Activated CD4-positive, alpha-beta T cell treated with anti-CD3 and anti-CD28 coated beads, Interleukin-2, amount 50 U/mL, for 48 hours (primary cell): Measurements from ENCODE around the gene MORC2.

Experiments
- DNase-seq, 2 experiments: peaks; one replicate each; pipeline ENCODE4 v3.0.0-alpha.2; 2020

MORC2 gene

DNA sequence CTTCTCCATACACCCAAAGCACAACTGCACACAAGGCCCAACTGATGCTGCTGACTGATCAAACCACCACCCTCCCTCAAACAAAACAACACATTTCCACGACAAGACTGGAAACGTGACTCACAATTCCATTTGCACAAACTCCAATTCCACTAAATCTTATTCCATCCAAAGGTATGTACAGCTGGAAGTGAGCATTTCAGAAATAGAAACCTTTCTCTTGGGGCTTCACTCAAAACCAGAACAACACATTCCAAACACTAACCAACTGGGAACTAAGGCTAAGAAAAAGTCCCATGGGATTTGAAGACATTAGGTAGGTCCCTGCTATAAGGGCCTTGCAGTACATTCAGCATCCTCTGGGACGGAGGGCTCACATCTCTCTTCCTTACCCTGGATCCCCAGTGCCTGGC is 19.6 kb downstream of the MORC2 start:
- no peak for DNase-seq

DNA sequence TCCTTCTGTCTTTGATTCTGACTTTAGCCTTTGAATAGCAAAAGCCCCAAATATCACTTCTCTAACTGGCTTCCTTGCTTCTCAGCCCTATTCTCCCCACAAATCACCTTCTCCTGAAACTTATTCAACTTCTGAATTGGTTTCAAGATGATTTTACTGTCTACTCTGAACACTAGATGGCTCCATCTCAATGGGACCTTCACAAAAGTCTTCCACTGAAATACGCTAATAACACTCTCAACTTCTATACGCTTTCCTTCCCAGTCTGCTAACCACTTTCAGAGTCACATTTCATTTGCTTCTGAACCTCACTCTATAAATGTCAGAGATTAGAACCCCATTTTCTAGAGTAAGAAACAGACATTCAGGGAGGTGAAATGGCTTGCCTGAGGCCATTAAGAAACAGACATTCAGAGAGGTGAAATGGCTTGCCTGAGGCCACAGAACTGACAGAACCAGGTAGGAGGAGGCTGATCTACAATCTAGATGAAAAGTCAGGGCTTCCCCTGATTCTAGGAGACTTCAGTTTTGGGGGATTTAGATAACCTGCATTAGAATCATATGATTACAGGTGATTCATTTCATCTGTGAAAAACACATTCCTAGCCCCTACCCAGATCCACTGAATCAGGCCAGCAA is 20.6 kb downstream of the MORC2 start:
- DNase-seq: no peak

DNA sequence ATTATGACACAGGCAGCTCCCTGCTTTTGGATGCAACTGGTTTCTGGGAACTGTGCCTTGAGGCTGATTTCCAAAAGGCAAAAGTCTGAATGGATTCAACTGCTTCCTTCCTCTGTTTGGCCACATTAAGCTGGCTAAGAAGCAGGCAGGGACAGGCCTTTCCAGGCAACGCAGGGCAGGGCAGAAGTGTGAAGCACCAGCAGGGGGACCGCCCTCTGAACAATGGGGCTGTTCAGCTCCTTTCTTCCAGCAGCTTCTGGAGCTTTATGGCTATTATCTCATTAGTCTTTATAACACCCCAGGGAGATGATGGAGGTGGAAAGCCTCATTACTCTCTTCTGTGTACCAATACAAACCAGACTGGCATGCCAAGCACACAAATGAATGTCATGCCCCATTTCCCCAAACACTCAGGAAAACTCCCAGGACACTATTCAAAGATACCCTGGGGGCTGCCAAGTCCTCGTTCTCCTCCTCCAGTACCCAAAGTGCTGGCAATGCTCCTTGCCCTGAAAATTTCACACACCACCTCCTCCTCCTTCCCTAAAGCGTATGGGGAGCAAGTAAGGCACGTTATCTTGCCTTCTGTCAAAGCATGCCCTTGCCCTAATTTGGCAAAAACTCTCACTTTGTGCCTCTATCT is 21.3 kb downstream of the MORC2 start:
- no peak for DNase-seq

DNA sequence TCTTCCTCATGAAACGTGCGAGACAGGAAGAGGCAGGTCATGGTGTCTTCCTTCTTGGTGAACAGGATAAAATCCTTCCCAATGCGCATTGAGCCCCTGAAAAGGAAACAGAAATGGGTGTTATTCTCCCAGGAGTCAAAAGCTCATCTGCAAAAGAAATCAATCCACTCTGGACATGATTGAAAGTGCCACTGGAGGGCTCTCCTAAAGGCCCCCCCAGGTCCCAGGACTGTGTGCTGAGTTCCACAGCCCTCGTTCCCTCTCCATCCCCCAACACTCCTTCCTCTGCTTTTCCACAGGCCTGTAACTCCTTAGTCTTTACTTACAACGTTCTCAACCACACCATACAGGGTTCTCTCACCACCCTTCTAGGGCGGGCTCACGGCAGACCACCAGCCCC is 22.2 kb downstream of the MORC2 start:
- DNase-seq: no peak

DNA sequence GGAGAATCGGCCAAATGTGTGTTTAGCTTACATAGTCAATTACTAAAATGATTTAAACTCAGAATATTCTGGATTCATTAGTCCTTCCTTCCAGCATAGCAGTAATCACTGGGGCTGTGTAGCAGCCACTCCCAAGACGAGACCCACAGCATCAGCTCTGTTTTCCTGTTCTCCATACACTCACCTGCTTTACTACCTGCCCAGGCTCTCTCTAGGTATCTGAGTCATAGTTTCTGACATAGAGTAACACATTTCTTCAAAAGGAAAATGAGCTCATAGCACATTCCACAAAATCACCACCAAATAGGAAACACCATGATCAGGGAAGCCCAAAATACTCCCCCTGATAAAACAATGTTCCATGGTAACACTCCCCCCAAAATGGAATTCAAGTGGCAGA is 22.9 kb downstream of the MORC2 start:
- no peak for DNase-seq

DNA sequence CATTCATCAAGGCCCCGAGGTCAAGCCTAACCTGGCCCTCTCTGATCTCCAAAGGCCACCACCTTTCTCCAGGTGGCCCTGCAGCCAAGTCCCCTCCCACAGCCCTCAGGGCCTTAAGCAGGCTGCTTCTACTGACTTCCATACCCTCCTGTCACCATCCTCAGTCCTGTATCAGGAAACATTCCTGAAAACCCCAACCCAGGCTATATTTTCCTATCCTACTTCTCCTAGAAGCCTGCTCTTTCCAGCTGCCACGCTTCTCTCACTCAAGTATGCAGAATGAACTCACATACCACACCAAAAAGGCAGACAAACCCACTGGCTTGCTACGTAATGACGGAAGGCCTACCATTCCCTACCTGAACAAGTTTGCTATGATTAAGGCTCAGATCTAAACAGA is 23.6 kb downstream of the MORC2 start:
- DNase-seq: no peak

DNA sequence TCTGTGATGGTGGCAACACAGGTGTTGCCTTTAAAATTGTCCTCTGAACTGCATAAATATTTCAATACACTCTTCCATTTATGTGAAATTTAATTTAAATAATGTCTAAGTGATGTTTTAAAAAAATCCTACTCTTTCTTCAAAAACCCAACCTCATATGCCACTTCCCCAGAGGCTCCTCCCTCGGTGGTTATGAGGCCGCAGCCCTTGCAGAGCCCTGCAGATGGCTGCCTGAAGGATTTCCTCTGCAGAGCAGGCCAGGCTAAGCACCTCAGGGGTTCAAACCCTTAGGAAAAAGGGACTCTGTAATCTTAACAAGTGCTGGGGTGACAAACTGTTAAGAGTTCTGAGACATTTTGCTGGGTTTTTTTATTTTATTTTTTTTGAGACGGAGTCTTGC is 25.2 kb downstream of the MORC2 start:
- DNase-seq: peak in 1 of 2 experiments; percentile 30

DNA sequence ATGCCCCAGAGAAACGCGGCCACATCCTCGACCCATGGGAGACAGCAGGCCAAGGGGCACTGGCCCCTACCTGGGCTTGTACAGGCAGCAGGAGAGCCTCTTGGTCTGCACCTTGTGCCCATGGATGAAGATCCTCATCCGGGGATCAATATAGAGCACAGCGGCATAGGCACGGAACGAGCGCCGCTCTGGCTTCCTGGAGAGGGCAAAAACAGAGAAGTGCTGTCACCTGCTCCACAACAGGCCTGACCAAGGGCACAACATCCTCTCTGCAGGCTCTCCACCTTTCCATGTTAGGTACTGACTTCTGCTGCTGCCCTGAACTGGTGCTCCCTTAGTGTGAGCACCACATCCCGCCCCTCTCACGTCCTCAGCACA is 27.2 kb downstream of the MORC2 start:
- no peak for DNase-seq

DNA sequence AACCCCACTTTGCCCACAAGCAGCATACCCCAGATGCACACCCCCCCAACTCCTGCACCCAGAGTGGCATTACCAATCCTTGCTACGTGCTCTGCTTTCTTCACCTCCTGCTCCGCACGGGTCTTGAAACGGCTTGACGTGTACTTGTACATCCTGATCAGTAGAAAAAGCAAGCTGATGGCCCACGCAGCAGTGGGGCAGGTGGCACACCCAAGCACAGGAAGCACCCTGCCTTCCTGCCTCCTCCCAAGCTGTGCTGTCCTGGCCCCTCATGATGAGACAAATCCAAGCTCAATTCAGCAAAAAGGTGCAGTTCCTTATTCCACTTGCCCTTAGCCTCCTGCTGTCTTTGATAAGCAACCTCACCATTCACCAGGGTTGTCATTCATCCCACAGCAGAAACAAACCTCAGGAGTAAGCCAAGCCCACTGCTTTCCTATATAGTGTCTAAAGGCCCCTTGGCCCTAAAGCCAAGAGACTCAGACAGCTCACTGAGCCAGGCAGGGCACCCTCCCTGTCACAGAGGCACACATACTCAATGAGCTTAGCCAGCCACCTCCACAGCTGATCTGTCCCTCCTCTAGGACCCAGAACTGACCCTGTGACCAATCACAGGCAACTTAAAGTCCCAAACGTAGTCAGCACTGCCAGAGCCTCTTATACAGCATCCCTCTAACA is 27.8 kb downstream of the MORC2 start:
- DNase-seq: peak; percentile 47 to 53

DNA sequence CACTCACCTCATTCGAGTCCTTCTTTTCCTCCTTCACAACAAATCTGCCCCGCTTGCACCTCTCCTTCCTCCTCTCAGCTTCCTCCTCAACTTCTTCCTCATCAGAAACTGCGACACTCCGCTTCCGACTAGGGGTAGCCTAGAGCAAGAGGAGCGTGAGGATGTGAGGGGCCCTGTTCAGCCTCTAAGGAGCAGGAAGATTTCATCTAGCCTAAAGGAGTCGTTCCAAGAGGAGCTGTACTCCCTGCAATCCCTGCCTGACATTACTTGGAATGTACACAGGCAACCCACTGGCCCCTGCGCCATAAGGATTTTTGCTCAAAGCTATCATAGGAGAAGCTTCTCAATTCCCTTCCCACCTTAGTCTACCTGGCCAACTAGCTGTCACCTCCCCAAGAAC is 34.5 kb downstream of the MORC2 start:
- no peak for DNase-seq

DNA sequence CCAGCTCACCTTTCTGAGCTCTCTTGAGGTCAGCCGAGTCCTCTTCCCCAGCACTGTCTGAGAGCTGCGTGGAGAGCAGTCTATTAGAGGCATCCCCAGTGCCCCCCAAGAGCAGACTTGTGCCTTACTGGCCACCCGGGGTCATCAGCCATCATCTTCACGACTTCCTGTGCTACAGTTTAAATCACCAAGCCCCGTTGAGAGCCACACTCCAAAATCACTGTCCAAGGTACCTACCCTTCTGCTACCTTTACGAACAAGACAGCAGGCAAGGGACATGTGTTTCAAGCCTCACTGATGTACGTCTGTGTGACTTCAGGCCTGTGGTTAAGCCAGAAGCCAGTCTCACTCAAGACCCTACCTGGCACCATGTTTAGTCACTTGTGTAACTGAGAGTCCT is 35.1 kb downstream of the MORC2 start:
- no peak for DNase-seq

DNA sequence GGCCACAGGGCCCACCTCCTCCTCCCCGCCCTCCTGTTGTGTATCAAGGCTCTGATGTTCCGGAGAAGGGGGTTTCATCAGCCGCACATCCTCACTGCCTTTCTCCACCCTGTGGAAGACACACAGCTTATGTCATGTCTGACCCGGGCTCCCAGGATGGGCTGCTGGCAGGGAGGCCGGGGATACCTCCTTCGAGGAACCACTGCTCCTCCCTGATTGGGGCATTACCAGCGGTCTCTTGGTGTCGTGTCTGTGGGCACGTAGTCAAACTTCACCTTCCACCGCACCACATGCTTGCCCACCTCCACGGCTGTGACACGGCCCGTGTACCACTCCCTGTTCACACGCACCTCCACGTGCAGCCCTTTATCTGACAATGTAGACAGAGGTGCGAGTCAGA is 35.9 kb downstream of the MORC2 start:
- no peak for DNase-seq

DNA sequence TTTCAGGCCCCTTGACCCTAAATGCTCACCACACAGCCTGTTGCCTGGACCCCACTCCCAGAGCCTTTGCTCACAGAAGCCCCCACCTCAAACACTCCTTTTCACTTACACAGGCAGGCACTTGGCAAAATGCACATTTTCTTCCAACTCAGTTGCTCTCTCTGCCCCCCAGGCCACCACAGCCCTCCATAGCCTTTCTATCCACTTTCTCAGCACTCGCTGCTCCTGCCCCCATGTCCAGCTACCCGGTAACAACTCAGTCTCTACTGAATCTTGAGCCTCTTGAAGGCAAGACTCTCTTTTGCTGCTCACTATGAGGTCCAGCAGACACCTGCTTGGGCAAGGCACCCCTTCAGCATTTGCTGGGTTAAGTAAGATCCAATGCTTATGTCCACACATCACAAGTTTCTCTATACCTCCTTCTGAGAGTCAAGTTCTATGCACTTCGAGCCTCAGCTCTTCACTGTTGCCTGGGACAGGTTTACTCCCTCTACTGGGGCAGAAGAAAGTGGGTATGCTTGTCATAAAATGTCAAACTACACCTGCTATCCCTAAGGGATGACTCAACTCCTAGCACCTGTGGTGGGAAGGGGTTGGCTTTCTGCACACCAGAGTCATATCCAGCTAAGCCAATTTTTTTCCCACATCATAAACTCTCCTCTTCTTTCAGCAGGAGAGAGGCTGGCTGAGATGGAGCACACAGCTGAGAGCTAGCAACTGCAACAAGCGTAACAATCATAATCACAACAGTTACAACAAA is 36.9 kb downstream of the MORC2 start:
- DNase-seq: no peak

DNA sequence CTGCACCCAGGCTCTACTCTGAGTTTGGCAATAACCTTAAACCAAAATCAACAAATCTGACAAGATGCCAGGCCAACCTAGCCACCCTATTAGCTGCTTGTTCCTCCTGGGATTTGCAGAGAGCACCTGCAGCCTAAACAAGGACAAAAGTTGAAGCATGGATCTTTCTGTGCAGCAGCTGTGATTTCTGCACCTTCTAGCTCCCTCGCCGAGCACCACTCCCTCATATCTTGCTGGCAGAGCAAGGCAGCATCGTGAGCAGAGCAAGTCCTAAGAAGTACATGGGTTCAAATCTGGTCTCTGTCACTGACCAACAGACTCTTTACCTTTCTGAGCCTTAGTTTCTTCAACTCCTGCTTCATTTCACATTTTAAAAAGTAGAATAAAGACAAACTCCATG is 38.3 kb downstream of the MORC2 start:
- no peak for DNase-seq

DNA sequence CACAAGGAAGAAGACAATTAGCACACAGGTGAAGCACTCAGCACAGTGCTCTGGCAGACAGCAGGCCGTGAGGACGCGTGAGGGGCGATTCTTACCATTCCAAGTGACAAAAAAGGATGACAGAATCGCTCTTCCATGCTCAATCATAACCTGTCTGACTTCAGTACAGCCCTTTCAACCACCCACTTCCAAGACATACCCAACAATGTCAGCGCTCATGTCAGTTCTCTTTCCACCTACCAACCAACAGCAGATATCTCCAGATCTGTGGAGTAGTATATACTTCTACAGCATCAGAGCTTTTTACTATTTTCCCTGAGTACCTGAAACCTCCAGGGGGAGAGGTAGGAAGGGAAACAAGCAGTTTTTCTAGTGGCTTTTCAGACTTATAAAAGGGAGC is 40.2 kb downstream of the MORC2 start:
- no peak for DNase-seq

DNA sequence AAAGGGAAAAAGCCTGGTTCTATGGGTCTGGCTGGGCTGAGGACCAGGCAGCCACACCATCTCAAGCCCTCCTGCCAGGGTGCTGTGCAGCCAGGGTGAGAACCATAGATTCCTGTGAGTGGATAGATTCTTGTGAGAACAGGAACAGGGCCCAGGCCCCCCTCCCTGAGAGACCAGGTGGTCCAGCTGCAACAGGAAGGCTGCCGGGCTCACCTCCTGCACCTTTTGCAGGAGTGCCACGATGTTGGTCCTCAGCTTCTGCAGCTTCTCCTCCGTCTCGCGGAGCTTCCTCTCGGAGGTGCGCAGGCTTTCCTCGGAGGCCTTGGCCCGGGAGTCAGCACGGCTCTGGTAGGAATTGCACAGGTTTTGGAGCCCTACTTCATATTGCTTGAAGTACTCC is 40.8 kb downstream of the MORC2 start:
- DNase-seq: no peak

DNA sequence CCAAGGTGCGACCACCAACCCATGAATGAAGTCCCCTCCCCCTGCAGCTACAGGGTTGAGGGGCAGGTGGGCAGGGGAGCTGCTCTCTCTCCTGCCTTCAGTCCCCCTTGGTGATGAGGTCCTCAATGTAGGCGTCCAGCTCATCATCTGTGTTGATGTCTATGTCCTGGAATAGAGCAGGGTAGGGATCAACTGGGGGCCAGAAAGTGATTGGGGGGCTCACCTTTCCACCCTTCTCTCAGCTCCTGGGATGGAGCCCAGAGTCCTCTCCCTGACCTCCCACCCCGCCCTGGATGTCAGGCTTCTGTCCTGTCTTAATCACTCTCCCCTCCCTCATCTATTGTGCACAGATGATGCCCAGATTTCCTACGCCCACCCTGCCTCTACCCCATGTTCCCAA is 41.9 kb downstream of the MORC2 start:
- no peak for DNase-seq

DNA sequence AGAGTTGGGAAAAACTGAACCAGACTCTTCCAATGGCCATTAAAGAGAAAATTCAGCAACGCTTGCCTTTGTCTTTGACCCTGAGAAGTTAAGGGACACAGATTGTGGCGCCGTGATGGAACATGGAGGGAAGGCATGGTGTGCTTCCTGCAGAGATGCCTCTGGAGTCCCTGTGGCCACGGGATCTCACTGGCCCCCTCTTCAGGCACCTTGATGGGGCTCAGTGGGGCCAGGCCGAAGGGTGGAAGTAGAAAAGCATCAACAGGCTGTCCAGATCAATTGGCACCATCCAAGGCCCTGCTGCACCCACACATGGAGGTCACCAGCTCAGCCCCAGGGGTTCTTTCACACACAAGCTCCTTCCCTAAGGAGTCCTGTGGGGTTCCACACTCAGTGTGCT is 42.9 kb downstream of the MORC2 start:
- no peak for DNase-seq

DNA sequence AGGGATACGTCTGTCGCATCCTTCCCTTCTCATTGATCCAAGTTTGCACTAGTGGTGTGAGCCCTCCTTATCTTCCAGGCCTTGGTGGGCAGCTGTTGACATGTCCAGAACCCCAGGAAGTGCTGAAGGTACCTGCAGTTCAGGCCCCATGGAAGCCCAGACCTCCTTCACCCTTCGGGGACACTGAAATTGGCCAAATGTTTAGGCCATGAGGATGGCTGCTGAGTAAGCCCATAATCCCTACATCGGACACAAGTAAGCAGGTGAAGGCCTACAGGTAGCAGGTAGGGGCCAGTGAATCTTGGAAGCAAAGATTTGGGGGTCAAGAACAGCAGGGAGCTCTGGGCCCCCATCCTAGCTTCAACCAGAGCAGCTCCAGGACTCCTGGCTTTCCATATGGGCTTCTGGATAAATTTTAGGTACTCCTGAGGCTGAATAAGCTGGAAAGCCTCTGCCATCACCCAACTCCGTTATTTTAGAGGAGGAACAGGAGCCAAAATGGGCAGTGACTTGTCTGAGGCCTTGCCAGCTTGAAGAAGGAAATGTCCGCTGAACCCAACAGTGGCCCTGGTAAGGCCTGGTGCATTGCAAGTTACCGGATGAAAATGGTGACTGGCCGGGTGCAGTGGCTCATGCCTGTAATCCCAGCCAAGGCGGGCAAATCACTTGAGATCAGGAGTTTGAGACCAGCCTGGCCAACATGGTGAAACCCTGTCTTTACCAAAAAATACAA is 45.2 kb downstream of the MORC2 start:
- no peak for DNase-seq

DNA sequence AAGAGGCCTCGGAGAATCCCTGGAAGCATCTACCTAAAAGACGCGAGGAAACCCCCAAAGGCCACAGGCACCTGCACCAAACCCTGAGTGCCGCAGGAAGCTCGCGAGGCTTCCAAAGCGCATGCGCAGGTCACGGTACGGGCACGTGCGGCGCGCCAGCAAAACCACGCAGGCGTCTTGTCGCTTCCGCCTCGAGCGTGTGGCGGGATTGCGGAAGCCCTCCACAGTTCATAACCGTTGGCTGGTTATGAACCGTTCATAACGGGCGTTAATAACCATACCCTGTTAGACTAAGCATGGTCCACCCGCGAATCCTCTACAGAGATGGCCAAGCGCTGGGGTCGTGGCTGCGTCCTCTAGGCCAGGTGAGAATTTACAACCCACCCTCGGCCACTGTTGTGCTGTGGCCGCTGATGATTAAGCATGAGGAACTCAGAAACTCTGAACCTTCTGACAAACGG is 46.4 kb downstream of the MORC2 start:
- peak; percentile 68 to 75 for DNase-seq

DNA sequence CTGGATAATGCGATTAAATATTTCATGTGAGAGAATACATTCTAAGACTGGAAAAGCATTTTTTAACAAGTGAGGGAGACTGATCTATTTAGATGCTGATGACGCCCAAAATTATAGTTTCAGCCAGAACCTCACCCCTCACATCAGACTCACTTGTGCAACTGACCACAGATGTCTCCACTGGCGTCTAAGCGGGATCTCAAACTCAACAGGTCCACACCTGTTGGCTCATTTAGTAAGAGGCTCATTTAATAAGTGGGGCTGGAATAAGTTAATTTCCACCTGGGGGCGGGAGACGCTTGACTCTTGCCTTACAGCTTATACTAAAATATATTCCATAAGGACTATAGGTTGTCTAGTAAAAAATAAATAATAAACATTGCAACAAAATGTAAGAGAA is 47.5 kb downstream of the MORC2 start:
- no peak for DNase-seq

DNA sequence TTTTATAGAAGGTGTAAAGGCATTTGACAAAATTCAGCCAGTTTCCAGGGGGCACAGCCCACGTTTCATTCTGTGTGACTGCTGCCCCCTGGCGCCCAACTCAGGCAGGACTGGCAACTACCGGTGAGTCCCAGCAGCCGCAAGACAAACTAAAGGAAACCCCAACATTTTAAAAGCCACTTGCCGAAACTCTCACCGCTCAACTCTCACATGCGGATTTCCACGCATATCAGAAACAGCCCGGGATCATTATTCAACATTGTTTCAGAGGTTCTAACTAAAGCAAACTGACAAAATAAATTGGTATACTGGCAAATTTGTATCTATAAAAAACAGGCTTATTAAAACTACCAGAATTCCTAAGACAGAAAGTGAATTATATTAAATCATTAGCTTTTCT is 48.2 kb downstream of the MORC2 start:
- DNase-seq: peak; percentile 88 to 89

DNA sequence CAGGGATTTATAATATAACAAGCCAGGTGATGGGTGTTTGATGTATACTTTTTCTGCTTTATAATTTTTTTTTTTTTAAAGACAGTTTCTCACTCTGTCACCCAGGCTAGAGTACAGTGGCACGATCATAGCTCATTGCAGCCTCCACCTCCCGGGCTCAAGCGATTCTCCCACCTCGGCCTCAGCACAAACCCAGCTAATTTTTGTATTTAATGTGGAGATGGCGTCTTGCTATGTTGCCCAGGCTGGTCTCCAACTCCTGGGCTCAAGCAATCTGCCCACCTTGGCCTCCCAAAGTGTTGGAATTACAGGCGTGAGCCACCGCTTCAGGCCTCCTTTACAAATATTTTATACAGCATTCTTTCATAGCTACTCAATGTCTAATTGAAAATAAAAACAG is 48.6 kb downstream of the MORC2 start:
- no peak for DNase-seq
